ENCODE results near the gene FCN2. TPM values are rescaled to one million over a fixed set of nuclear protein-coding genes. Genes with fewer than 3 reads are reported as not detected.

FCN2 gene
- polyA plus RNA-seq, 1 of the 3 experiments (the other 2 are of a cell fraction): not detected

DNA sequence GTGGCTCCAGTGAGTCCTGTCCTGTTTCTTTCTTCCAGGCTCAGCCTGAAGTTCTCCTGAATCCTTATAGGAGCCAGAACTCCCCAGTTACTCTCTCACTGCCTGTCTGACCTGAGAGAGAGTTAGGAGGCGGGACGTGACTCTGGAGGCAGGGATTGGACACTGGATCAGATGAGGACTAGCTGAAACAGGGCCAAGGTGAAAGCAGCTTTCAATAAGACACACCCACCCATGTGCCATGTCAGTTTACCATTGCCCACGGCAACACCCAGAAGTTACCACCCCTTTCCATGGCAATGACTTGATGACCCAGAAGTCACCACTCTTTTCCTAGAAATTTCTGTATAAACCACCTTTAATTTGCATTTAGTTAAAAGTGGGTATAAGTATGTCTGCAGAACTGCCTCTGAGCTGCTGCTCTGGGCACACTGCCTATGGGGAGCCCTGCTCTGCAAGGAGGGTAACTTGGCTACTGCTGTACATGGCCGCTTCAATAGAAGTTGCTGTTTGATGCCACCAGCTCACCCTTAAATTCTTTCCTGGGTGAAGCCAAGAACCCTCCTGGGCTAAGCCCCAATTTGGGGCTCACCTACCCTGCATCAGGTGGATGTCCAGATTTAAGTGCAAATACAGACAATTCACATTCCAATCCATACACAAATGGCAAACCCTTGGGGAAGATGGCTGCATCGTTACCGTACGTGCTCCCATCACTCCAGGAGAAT, 13.7 kb downstream of the FCN2 start:
- H3K4me1 ChIP-seq (ENCODE audit: control insufficient read depth in 1 of 2, insufficient read depth in 2 of 2, low read depth in 1 of 2, low read length in 1 of 2): peaks cover 0 to 9% of the 10 kb centered on the region in 2 experiments; a peak in 2 of 4 replicates
- H3K4me2 ChIP-seq: no peak overlapping the region
- TF ChIP-seq RXRA (IDR thresholded peaks at IDR 0.05; ENCODE audit: borderline replicate concordance, low read depth) (no peak), CHD2 (IDR thresholded peaks at IDR 0.05; ENCODE audit: low read length, partially characterized antibody) (no peak), ELF1 (IDR thresholded peaks at IDR 0.05) (no peak), MEF2A (IDR thresholded peaks at IDR 0.05; ENCODE audit: borderline replicate concordance, low read depth) (no peak), GATA2 (CRISPR knock-in tag; IDR thresholded peaks at IDR 0.05) (no peak), YY1 (IDR thresholded peaks at IDR 0.05; ENCODE audit: low read depth) (no peak), NRF1 (IDR thresholded peaks at IDR 0.05; ENCODE audit: low read depth, low read length) (no peak), FOXM1 (IDR thresholded peaks at IDR 0.05; ENCODE audit: low read depth) (no peak), PBX3 (IDR thresholded peaks at IDR 0.05) (no peak), TCF12 (IDR thresholded peaks at IDR 0.05) (no peak), FOSL2 (IDR thresholded peaks at IDR 0.05; ENCODE audit: borderline replicate concordance, low read depth) (no peak), GABPA (IDR thresholded peaks at IDR 0.05; ENCODE audit: low read depth) (no peak), SMC3 (IDR thresholded peaks at IDR 0.05; ENCODE audit: low read depth, low read length) (no peak), TAF1 (IDR thresholded peaks at IDR 0.05; ENCODE audit: borderline replicate concordance, low read depth, low read length) (no peak)
- TF ChIP-seq, protein P1, sequence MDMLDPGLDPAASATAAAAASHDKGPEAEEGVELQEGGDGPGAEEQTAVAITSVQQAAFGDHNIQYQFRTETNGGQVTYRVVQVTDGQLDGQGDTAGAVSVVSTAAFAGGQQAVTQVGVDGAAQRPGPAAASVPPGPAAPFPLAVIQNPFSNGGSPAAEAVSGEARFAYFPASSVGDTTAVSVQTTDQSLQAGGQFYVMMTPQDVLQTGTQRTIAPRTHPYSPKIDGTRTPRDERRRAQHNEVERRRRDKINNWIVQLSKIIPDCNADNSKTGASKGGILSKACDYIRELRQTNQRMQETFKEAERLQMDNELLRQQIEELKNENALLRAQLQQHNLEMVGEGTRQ (IDR thresholded peaks at IDR 0.05; ENCODE audit: borderline replicate concordance, low read depth, low read length): no peak
- TF ChIP-seq, protein P2, sequence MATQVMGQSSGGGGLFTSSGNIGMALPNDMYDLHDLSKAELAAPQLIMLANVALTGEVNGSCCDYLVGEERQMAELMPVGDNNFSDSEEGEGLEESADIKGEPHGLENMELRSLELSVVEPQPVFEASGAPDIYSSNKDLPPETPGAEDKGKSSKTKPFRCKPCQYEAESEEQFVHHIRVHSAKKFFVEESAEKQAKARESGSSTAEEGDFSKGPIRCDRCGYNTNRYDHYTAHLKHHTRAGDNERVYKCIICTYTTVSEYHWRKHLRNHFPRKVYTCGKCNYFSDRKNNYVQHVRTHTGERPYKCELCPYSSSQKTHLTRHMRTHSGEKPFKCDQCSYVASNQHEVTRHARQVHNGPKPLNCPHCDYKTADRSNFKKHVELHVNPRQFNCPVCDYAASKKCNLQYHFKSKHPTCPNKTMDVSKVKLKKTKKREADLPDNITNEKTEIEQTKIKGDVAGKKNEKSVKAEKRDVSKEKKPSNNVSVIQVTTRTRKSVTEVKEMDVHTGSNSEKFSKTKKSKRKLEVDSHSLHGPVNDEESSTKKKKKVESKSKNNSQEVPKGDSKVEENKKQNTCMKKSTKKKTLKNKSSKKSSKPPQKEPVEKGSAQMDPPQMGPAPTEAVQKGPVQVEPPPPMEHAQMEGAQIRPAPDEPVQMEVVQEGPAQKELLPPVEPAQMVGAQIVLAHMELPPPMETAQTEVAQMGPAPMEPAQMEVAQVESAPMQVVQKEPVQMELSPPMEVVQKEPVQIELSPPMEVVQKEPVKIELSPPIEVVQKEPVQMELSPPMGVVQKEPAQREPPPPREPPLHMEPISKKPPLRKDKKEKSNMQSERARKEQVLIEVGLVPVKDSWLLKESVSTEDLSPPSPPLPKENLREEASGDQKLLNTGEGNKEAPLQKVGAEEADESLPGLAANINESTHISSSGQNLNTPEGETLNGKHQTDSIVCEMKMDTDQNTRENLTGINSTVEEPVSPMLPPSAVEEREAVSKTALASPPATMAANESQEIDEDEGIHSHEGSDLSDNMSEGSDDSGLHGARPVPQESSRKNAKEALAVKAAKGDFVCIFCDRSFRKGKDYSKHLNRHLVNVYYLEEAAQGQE (IDR thresholded peaks at IDR 0.05; ENCODE audit: low read depth, low read length): no peak
- TF ChIP-seq, protein P3, sequence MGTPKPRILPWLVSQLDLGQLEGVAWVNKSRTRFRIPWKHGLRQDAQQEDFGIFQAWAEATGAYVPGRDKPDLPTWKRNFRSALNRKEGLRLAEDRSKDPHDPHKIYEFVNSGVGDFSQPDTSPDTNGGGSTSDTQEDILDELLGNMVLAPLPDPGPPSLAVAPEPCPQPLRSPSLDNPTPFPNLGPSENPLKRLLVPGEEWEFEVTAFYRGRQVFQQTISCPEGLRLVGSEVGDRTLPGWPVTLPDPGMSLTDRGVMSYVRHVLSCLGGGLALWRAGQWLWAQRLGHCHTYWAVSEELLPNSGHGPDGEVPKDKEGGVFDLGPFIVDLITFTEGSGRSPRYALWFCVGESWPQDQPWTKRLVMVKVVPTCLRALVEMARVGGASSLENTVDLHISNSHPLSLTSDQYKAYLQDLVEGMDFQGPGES (IDR thresholded peaks at IDR 0.05; ENCODE audit: low read depth, low read length): no peak
- H3K27me3 ChIP-seq (ENCODE audit: insufficient read depth): no peaks in the 10 kb centered on the region
- H3K79me2 ChIP-seq (ENCODE audit: insufficient read depth): no peaks in the 10 kb centered on the region
- no peak overlapping the region for H3K9ac ChIP-seq
- H3F3A ChIP-seq (replicated peaks; ENCODE audit: insufficient read depth): no peaks in the 10 kb centered on the region
- no peak overlapping the region for H3K4me3 ChIP-seq (ENCODE audit: low read depth in 2 of 2, low read length in 1 of 2)
- CTCF ChIA-PET: no interaction called here
- 75% methylated on average over 7 of the region's 7 CpGs for whole genome bisulfite sequencing (ENCODE audit: low lambda C conversion rate)
- no peaks in the 10 kb centered on the region for H3K36me3 ChIP-seq (replicated peaks in 1 of 2; ENCODE audit: control insufficient read depth in 1 of 2, insufficient read depth in 2 of 2, low read length in 1 of 2)
- H4K20me1 ChIP-seq (ENCODE audit: insufficient read depth): 0 out of 2 replicates have a peak, but pooled peaks cover 4% of the 10 kb centered on the region
- no peaks in the 10 kb centered on the region for H3K9me2 ChIP-seq
- no peak overlapping the region for H2AFZ ChIP-seq (ENCODE audit: low read depth)
- DNase-seq: no peak
- POLR2A ChIA-PET: no interaction called here
- no peaks in the 10 kb centered on the region for H3K9me3 ChIP-seq
- H3K27ac ChIP-seq (ENCODE audit: low read depth in 2 of 2, low read length in 1 of 2): no peak overlapping the region
